NB4 (cell line): ENCODE results near the gene KIRREL3.

Experiments used
- MYC ChIP-seq: IDR thresholded peaks from 2 replicates; pipeline ENCODE4 v1.6.1; 2011; ENCODE audit warnings: low read depth, low read length
- POLR2A ChIP-seq: IDR thresholded peaks from 2 replicates; pipeline ENCODE4 v1.6.1; 2011; ENCODE audit warnings: mild to moderate bottlenecking; ENCODE audit not compliant: insufficient read length; ENCODE audit errors: extremely low read depth
- TF ChIP-seq, protein P1 (sequence below): IDR thresholded peaks from one replicate; pipeline ENCODE4 v1.5.1; 2012; ENCODE audit warnings: low read depth, low read length
- TF ChIP-seq, protein P2 (sequence below): IDR thresholded peaks from 2 replicates; pipeline ENCODE4 v1.6.1; 2011; ENCODE audit warnings: low read depth, low read length

DNA sequence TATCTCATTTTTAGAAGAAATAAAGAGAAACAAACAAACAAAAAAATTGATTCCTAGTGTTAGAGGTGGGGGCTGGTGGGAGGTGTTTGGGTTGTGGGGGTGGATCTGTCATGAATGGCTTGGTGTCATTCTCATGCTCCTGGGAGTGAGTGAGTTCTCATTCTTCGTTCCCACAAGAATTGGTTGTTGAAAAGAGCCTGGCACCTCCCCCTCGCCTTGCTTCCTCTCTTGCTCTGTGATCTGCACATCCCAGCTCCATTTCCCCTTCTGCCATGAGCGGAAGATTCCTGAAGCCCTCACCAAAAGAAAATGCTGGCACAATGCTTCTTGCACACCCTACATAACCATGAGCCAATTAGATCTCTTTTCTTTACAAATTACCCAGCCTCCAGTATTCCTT, 367.2 kb downstream of the KIRREL3 start:
- TF ChIP-seq, protein P1, sequence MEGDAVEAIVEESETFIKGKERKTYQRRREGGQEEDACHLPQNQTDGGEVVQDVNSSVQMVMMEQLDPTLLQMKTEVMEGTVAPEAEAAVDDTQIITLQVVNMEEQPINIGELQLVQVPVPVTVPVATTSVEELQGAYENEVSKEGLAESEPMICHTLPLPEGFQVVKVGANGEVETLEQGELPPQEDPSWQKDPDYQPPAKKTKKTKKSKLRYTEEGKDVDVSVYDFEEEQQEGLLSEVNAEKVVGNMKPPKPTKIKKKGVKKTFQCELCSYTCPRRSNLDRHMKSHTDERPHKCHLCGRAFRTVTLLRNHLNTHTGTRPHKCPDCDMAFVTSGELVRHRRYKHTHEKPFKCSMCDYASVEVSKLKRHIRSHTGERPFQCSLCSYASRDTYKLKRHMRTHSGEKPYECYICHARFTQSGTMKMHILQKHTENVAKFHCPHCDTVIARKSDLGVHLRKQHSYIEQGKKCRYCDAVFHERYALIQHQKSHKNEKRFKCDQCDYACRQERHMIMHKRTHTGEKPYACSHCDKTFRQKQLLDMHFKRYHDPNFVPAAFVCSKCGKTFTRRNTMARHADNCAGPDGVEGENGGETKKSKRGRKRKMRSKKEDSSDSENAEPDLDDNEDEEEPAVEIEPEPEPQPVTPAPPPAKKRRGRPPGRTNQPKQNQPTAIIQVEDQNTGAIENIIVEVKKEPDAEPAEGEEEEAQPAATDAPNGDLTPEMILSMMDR = no peak
- TF ChIP-seq POLR2A = no peak
- TF ChIP-seq MYC = no peak
- TF ChIP-seq, protein P2, sequence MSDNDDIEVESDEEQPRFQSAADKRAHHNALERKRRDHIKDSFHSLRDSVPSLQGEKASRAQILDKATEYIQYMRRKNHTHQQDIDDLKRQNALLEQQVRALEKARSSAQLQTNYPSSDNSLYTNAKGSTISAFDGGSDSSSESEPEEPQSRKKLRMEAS = no peak
